ENCODE data around the gene STK11.

The STK11 gene

DNA sequence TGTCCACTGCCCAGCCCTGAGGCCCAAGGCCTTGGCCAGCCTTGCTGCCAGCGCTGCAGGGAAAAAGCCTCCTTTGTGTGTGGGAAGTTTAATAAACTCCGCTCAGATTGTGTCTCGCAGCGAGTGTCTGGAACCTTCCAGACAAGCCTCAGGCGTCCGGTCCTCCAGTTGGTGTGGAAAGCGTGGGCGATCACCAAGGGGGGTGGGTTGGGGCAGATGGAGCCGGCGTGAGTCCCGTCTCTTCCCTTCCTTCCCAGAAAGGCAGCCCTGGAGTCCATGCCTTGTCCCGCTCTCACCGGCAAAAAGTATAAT is 4.6 kb downstream of the STK11 start:
- DNase-seq = no peak

DNA sequence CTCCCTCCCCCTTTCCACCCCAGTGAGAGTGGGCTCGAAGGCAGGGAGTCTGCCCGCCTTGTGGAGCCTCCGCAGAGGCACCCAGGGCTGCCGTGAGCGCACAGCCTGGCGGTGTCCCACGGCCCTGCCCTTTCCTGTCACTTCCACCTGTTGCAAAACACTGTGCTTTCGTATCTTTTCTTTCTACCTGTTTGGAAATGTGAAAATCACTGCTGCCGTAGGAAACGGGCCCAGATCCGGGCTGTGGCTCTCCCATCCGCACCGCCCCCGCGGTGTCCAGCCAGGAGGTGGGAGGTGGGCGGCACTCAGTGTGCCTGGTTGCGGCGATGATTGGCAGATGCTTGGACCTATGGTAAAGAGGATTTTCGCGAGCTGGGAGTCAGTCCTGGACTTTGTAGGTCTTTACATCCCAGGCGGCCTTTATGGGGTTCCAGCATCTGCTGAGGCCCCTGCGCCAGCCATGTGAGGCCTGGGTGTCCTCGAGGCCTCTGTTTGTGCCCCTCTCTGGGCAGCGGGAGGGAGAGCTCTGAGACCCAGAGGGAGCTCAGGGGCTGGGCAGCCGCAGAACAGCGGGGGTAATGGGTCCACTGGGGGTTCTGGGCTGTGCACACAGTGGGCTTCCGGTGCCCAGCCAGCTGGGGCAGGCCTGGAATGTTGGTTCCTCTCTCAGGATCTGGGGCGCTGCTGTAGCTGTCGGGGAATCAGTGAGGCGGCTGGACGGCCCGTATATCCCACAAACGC is 6.1 kb downstream of the STK11 start:
- DNase-seq = no peak

DNA sequence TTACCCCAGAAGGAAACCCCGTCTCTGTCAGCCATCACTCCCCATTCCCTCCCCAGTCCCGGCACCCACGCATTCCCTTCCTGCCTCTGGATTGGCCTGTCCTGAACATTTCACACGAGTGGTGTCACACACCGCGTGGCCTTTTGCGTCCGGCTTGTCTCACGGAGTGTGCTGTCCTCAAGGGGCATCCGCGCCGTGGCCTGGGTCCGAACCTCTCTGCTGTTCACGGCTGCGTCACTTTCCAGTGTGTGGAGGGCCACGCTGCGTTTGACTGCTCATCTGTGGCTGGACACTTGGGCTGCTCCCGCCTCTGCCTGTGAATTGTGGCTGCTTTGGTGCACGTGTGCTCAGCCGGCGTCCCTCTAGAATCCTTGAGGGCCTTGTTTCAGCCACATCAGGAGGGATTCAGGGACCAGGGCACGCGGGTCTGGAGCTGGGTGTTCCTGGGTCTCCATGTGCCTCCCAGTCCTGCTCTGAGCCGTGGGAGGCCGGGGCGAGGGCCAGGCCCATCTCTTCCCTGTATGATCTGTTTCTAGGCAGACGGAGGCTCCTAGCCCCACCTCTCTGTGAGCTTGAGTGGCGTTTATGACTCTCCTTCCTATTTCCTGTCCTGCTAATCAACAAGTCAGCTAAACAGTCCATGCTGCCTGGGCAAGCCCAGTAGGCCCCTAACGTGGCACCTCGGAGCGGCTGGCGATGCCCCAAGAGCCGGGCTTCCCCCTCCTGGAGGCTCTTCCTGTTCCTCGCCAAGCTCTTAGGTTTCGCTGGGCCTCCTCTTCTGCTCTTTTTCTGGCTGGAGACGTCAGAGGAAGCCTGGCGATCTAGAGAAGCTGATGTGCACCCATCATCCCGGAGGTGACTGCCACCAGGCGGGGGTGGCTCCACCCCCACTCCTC is 8.1 kb downstream of the STK11 start:
- DNase-seq = peak; percentile 74

DNA sequence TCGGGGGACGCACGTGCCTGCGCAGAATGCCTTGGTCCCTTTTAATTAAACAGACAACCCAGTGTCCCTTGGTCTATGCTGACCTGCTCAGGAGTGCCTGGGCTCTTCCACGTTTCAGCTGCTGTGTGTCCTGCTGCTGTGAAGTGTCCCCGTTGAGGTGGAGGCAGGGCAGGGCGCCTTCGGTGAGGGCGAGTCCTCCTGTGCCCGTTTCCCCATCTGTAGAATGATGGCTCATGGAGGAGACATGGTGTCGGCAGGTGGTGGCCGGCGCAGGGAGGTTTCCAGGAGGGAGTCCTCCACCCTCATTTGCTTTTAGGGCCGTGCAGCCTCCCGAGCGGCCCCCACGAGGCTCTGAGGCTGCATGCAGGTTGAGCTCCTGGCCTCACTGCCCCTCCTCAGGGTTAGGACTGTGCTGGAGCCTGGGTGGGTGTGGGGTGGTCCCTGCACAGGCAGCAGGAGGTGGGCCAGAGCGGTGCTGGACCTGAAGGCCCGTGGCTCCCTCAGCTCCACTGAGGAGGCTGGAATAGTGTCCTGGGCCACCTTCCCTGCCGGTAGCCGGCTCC is 8.8 kb downstream of the STK11 start:
- DNase-seq = no peak

DNA sequence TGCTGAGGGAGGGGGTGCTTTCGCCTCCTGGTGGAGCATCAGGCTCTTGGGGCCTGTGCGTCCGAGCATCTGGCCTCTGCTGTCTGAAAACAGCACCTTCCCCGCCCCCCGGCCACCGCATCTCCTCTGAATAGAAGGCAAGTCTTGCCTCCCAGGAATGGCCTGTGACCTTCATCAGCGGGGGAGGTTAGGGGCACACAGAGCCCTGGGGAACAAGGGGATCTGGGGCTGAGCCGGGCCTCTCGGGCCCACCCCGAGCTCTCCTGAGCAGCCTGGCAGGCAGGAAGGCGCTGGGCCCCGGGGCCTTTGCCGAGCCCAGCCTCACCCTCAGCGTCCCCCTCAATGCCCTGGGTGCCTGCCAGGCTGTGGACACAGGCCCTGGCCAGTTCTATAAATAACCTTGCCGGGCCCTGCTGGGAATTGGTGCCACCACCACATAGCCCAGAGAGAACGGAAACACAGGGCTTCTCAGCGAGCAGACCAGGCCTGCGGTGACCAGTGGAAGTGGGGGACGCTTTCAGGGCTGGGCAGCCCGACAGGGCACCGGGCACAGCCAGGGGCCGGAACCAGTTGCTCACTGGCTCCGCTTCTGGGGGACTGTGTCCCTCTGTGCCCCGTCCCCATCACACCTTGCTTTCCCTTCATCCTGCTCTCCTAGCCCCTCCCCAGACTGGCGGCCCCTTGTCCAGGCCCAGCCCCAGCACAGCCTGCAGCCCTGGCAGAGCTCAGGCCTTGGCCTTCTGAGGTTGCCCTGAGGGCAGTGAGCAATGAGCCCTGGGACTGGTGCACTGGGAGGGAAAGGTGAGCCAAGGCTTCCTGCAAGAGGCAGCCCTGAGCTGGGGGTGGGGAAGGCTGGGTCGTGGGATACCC is 9.5 kb downstream of the STK11 start:
- DNase-seq = no peak

DNA sequence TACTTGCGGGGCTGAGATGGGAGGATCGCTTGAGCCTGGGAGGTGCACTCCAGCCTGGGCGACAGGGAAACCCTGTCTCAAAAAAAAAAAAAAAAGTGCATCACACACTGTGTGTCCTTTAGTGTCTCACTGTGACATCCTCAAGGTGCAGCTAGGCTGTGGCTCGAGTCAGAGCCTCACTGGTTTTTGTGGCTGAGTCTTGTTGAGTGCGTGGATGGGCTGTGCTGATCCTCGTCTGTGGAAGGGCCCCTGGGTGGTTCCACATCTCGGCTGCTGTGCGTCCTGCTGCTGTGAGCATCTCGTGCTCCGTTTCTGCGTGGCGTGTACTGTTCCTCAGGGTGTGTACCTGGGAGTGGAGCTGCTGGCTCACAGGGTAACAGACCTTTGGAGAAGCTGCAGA is 11.2 kb downstream of the STK11 start:
- no peak for DNase-seq

DNA sequence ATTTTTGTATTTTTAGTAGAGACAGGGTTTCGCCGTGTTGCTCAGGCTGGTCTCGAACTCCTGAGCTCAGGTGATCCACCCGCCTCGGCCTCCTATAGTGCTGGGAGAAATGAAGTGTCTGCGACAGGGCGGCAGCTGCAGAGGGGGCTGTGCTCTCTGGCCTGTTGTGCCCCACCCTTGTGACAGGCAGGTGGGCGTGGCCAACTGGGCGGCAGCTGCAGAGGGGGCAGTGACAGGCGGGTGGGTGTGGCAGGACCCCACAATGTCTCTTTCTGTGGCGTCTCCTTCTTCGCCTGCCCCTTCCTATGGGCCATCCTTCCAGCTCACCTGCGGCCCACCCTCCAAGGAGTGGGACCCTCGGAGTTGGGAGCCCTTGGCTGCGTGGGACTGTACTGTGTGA is 11.8 kb downstream of the STK11 start:
- no peak for DNase-seq

DNA sequence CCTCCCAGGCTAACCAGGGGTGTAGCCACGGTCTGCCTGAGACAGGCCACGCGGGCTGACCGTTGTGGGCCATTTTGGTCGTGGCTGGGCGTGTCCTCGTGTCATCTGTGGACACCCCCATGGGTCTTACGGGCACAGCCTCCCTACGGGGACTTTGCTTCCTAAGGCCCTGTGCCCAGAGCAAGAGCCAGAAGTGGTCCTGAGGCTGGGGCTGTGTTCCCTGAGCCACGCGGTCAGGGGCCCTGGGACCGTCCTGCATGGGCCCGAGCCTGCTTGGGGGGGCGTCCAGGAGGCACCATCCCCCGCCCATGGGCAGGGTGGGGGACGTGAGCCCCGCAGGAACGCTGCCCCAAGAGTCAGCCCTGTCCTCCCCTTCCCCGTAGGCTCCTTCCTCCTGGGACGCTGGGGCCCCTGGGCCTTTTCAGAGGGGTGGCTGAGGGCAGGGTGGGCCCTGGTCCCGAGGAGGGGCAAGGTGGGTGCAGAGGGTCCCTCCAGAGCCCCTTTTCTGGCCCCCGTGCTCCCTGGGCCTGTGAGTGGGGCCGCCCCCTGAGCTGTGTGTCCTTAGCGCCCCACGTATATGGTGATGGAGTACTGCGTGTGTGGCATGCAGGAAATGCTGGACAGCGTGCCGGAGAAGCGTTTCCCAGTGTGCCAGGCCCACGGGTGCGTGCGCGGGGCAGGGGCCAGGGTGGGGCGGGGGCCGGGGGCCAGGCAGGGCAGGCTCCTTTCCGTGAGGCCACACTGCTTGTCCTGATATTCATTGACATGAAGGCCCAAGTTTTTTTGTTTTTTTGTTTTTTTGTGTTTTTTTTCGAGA is 13.4 kb downstream of the STK11 start:
- no peak for DNase-seq

DNA sequence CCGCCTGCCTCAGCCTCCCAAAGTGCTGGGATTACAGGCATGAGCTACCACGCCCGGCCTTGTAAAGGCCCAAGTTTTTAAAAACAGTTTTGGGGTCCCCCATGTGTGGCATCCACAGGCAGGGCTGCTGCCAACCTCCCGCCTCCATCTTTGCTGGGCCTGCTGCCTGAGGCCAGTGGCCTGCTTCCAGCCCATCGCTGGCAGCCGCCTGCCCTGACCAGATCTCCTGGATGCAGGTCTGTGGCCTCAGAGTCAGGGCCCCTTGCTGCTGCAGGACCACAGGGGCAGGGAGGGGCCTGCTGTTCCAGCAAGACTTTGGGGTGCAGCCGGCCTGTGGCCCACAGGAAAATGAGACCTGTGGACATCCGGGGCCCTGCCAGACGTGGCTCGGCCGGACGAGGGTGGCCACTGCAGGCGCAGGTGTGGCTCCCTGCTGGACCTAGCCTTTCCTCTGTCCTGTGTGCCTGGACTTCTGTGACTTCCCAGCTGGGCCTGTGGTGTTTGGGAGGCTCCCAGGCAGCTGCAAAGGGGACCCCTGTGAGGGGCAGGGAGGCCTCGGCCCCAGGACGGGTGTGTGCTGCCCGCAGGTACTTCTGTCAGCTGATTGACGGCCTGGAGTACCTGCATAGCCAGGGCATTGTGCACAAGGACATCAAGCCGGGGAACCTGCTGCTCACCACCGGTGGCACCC is 14.4 kb downstream of the STK11 start:
- DNase-seq = no peak

DNA sequence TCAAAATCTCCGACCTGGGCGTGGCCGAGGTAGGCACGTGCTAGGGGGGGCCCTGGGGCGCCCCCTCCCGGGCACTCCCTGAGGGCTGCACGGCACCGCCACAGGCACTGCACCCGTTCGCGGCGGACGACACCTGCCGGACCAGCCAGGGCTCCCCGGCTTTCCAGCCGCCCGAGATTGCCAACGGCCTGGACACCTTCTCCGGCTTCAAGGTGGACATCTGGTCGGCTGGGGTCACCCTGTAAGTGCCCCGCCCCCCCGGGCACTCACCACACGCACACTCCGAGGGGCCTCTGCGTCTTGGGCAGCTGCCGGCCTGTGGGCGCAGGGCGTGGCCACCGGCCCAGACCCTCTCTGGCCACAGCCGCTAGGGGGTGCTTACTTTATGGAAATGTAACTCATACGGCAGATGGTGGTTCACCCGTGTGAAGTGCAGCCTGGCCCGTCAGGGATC is 14.9 kb downstream of the STK11 start:
- no peak for DNase-seq

DNA sequence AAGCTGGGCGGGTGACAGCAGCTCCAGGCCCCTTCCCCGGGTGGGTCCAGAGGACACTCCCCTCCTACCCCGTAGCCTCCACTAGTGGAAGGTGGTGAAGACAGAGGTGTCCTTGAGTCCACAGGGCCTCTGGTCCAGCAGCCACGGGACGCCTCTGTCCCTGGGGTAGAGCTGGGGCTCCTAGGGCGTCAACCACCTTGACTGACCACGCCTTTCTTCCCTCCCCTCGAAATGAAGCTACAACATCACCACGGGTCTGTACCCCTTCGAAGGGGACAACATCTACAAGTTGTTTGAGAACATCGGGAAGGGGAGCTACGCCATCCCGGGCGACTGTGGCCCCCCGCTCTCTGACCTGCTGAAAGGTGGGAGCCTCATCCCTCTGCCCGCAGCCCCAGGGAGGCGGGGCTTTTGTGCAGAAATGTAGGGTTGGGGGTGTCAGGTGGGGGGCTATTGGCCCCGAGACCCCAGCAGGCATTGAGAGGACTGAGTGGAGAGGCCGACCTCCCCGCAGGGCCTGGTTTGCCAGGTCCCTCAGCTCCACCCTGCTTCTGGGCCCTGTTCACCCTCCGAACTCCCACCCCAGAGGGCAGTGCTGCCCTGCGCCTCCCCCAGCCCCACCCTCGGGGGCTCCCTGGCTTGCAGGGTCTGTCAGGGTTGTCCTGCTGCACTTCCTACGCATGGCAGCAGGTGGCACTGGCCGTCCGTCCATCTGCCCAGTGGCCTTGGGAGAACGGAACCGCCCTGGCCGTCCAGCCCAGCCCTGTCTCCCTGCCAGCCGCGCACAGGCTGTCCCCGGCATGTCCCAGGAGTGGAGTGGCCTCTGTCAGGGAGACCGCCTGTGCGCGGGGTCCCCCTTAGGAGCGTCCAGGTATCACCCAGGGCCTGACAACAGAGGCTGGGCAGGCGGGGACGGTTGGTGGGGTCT is 15.7 kb downstream of the STK11 start:
- no peak for DNase-seq

DNA sequence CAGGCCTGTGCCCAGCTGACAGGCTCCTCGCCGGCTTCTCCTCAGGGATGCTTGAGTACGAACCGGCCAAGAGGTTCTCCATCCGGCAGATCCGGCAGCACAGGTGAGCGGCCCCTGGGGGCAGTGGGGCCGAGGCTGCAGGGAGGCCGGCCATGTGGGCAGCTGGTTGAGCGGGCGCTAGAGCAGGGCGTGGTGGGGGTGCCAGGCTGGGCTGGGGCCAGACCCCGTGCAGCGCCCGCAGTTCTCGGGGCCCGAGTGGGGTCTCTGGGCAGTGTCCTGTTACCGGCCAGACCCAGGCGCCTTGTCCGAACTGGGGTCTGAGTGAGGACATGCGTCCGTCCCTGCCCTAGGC is 16.3 kb downstream of the STK11 start:
- no peak for DNase-seq

DNA sequence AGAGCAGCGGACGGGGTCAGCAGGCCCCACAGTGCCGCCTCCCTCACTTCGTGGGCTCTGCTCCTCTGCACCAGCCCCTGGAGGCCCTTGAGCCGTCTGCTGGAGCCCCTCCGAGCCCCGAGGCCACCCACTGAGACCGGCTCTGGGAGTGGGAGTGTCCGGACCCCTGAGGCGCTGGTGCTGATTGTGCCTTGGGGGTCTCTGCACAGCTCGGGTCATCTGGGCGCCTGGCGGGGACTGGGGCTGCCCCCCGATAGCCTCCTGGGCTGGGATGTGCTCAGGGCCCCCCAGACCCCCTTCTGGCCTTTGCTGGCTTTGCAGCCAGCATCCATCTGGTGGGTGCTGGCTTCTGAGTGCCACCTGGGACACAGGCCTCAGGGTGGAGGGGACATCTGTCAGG is 16.8 kb downstream of the STK11 start:
- no peak for DNase-seq

DNA sequence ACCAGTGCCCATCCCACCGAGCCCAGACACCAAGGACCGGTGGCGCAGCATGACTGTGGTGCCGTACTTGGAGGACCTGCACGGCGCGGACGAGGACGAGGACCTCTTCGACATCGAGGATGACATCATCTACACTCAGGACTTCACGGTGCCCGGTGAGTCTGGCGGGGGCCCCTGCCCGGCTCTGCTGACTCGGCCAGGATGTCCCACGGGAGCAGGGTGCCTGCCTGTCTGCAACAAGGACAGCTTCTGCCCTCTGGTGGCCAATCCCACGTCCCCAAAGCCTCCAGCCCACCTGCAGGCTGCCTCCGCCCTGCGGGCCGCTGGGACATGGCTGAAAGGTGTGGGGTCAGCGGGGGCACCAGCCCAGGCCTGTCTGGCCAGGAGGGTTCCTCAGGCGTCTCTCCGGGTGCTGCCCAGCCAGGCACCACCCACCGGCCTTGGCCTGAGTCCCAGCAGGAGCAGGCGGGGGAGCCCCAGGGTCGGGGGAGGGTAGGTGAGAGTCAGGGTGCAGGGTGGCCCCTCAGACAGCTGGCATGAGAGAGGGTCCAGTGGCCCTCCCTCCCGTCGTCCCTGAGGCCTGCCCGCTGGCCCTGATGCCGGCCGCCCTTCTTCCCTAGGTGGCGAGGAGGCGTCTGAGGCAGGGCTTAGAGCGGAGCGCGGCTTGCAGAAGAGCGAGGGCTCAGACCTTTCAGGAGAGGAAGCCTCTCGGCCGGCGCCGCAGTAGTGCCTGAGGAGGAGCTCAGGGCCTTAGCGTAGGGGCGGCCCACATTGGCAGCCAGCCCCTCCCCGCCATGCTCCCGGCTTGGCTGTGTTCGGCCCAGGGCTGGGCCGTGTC is 17.7 kb downstream of the STK11 start:
- no peak for DNase-seq

DNA sequence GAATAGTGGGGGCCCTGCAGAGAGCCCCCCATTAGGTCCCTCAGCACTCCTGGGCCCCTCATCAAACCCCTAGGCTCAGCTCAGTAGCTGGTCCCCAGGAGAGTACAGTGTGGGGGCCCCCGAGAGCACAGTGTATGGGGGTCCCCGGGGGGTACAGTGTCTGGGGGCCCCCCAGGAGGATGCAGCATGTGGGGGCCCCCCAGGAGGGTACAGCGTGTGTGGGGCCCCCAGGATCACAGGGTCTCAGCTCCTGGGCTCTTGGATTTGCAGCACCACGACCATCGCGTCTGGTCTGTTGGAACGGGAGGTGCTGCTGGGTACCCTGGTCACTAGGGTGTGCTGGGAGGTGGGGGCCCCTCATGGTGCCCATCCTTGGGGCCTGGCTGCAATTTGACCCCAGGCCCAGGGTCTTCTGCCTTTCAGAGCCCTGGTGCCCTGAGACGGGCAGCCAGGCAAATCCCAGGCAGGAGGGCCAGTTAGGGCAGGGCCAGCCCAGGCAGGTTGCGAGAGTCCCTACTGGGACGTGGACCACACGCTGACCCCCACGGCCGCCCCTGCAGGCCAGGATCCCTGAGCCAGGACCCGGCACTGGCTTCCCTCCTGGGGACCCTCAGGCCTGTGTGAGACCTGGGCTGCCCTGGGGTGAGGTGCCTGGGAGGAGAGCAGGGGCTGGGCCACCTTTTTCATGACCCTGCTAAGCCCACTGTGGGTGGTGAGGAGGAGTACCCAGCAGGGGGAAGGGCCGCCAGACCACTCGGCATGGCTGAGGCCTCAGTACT is 18.7 kb downstream of the STK11 start:
- DNase-seq = no peak

DNA sequence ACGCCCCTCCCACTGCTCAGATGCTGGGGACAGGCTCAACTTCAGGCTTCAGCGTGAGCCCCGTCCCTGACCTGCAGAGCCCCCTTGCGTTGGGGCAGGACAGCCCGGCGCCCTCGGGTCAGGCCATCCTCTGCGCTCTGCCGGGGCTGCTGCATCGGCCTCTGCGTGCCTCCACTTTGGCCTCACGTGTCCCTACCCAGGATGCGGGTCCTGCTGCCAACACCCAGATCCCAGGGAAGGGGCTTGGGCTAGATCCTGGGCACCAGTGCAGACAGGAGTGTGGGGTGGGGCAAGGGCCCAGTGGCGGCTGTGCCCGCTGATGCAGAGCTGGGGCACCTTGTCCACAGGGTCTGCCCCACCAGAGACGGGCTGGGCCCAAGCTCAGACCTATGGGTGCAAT is 19.3 kb downstream of the STK11 start:
- no peak for DNase-seq

DNA sequence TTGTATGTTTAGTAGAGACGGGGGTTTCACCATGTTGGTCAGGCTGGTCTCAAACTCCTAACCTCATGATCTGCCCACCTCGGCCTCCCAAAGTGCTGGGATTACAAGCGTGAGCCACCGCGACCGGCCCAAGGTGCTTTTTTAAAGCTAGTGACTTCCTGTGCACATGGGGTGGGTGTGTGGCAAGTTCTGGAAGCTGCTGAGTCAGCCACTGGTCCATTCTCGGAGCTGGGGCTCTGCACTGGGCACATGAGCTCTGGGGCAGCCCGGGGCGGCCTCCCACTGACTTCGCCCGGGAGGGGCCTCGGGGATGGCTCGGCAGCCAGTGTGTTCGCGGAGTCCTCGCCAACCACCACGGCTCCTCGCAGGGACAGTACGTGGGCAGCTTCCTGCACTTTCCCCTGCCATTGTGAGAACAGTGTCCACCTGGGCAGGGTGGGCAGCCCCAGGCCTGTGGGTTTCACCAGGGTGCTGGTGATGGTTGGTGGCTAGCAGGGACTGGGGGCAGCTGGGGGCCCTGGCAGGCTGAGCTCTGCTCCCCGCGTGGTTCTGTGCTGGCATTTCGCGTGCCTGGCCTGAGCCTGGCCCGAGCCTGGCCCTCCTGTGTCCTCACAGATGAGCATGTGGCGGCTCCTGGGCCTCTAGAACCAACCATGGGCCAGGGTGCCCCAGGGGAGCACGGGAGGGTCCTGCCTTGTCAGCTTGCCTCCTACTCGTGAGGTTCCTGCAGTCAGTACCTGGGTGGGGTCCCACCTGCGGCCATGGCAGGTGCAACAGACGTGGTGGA is 20.1 kb downstream of the STK11 start:
- no peak for DNase-seq

DNA sequence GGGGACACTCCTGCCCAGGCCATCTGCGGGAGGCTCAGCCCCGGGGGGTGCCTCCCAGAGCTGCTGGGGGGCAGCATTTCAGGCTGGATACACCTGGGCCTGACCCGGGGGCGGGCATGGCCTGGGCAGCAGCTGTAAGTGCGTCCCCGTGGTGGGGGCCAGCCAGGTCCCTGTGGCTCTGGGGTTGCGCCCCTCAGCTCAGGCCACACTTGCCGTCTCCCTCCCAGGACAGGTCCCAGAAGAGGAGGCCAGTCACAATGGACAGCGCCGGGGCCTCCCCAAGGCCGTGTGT is 20.6 kb downstream of the STK11 start:
- DNase-seq = no peak

Data from central memory CD4-positive, alpha-beta T cell (primary cell).